Measurements from ENCODE around the gene NRAS.

The NRAS gene

DNA sequence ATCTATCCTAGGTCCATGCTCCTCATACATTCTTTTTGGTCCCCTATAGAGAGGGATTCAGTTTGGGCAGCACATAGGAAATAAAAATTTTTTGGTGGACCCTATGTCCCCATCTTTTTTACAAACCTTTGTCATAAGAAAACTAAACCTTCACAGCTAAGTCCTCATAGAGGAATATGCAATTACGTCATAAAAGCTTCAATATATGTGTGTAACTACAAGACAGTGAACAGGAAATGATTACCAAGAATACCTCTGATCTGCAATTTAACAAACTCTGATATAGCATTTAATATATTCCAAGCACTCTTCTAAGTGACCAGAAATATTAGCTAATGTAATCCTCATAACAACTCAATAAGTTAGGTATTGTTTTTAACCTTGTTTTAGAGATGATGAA, 40.5 kb downstream of the NRAS start:
- H3K27ac Mint-ChIP-seq: no peak overlapping the region
- peaks cover 12% of the 10 kb centered on the region for H3K27me3 Mint-ChIP-seq
- H3K4me1 Mint-ChIP-seq (ENCODE audit: low read depth): no peaks in the 10 kb centered on the region
- H3K4me3 Mint-ChIP-seq: no peak overlapping the region
- no peaks in the 10 kb centered on the region for H3K9me3 Mint-ChIP-seq (ENCODE audit: low read depth)
- no peaks in the 10 kb centered on the region for H3K36me3 Mint-ChIP-seq

DNA sequence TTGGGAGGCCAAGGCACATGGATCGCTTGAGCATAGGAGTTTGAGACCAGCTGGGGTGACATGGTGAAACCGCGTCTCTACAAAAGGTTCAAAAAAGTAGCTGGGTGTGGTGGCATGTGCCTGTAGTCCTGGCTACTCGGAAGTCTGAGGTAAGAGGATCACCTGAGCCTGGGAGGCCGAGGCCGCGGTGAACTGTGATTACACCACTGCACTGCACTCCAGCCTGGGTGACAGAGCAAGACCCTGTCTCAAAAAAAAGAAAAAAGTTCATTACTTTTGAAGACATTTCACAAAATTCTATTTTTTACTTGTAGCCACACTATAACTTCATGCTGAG, 44.7 kb downstream of the NRAS start:
- H3K4me3 Mint-ChIP-seq: no peak overlapping the region
- H3K4me1 Mint-ChIP-seq (ENCODE audit: low read depth): peaks cover 13% of the 10 kb centered on the region
- H3K9me3 Mint-ChIP-seq (ENCODE audit: low read depth): no peaks in the 10 kb centered on the region
- H3K27me3 Mint-ChIP-seq: peaks cover 4% of the 10 kb centered on the region
- H3K27ac Mint-ChIP-seq: no peak overlapping the region
- no peaks in the 10 kb centered on the region for H3K36me3 Mint-ChIP-seq

DNA sequence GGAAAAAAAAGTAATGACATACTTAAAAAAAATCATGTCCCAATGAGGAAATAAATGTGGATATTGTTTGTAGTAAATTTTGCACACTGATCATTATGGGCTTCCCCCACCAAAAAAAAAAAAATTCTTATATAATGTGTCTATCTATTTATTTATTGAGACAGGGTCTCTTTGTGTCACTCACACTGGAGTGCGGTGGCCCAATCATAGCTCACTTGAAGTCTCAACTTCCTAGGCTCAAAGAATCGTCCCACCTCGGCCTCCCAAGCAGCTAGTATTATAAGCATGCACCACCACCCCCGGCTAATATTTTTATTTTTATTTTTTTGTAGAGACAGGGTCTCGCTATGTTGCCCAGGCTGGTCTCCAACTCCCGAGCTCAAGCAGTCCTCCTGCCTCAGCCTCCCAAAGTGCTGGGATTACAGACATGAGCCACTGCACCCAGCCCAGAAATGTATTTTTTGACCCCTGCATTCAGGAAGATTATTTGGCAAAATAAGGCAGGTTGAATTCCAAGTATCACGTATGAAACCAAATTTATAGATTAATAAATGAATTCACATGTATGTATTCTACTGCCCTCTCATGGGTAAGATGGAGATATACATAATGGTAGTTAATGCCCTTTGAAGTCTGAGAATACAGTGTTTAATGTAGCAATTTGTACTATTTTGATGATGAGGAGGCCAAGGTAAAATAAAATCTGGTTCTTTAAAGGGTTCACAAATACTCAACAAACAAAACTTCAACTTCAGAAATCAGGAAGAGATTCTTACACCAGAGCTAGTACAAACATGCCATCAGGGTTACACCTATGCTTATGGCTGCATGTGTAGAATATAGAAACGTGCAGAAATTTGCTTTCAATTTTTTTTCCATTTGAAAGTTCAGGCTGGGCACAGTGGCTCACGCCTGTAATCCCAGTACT, 45.3 kb downstream of the NRAS start:
- Mint-ChIP-seq H3K9me3 (ENCODE audit: low read depth) (no peaks in the 10 kb centered on the region), H3K4me1 (ENCODE audit: low read depth) (peaks cover 13% of the 10 kb centered on the region), H3K27ac (no peak overlapping the region), H3K36me3 (no peaks in the 10 kb centered on the region), H3K4me3 (peak overlapping the region; percentile 64), H3K27me3 (peaks cover 3% of the 10 kb centered on the region)

DNA sequence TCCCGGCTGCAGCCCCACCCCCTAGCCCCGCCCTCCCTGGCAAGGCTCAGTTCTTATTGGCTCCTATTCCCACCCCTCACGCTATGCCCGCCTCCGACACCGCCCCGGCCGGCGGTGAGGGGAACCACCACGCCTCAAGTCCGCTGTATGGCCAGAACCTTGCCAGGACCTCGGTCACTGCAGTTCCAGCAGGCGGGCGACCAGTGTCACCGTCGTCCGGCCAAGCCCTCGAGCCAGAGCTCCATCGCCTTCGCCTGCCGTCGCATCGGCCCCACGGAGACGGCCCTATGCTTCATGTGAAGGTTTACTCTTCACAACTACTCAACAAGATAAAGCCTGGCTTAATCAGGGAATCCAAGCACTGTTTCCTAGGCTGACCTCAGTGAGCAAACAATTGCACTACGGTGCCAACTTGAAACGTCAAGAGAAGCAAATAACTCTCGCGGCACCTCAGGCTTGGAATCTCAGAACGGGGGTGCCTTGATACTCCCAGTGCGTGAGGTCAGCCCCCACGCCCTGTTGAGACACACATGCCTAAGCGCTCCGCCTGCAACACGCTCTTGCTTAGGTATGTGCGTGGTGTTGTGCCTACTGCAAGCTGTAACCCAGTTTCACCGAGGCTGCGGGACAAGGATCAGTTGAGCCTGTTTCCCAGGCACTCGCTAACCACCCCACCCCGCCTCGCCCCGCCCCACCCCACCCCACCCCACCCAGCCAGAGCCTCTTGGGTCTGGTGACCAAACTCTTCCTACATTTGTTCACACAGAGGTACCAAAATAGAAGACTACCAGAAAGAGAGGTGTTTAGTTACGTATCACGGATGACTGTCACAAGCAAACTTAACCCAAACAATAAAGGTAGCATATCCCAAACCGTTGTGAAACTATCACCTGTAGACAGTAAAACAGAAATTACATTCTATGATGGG, 46.2 kb downstream of the NRAS start:
- Mint-ChIP-seq H3K4me3 (peak overlapping the region; percentile 94), H3K9me3 (ENCODE audit: low read depth) (no peaks in the 10 kb centered on the region), H3K27me3 (peaks cover 2% of the 10 kb centered on the region), H3K27ac (peak overlapping the region; percentile 56), H3K36me3 (no peaks in the 10 kb centered on the region), H3K4me1 (ENCODE audit: low read depth) (peaks cover 13% of the 10 kb centered on the region)

GRCh38 chr1:114669562-114670082, 46.9 kb downstream of the NRAS start, which contains the start of gene DENND2C:
TSS of gene DENND2C (minus strand) at chr1:114670049. CDS start at chr1:114625984, 44,065 bp downstream.
- H3K36me3 Mint-ChIP-seq: no peaks in the 10 kb centered on the region
- no peaks in the 10 kb centered on the region for H3K9me3 Mint-ChIP-seq (ENCODE audit: low read depth)
- H3K27ac Mint-ChIP-seq: peak within 1 kb of the TSS; percentile 56
- H3K4me1 Mint-ChIP-seq (ENCODE audit: low read depth): peaks cover 13% of the 10 kb centered on the region
- peaks cover 2% of the 10 kb centered on the region for H3K27me3 Mint-ChIP-seq
- H3K4me3 Mint-ChIP-seq: peak within 1 kb of the TSS; percentile 94

DNA sequence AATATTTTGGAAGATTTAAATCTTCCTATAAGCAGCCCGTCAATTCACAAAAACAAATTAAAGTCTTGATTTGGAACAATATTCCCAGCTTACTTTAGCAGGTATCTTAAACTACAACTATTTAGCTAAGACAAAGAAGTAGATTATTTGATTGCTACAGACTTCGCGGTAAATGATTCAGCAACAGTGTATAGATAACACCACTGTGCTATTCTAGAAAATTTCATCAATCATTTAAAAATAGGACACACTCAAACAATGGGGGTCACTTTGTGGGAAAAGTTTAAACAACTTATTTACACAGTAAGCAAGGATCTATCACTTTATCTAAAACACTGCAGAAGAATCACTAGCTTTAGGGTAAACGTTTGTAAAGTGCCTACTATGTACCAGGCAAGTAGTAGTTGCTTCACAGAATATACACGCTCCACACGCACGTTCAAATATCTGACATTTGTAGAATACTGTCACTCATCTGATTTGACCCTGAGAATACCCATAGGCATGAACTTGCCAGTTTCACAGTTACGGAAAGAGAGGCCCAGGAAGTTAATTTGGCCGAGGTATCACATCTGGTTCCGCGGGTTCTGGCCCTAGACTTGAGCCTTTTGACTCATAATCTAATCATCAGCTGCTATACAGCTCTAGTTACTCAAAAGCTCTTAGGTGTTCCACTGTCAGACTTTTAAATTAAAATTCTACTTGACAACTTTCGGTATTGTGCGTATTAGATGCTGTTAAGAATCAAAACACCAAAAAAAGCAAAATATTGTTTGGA, 47.6 kb downstream of the NRAS start:
- no peaks in the 10 kb centered on the region for H3K36me3 Mint-ChIP-seq
- H3K9me3 Mint-ChIP-seq (ENCODE audit: low read depth): no peaks in the 10 kb centered on the region
- H3K4me1 Mint-ChIP-seq (ENCODE audit: low read depth): peaks cover 13% of the 10 kb centered on the region
- H3K27me3 Mint-ChIP-seq: peaks cover 2% of the 10 kb centered on the region
- no peak overlapping the region for H3K27ac Mint-ChIP-seq
- H3K4me3 Mint-ChIP-seq: peak overlapping the region; percentile 94

- H3K9me3 Mint-ChIP-seq (ENCODE audit: low read depth): no peaks in the 10 kb centered on the region
- peaks cover 2% of the 10 kb centered on the region for H3K27me3 Mint-ChIP-seq
- H3K4me1 Mint-ChIP-seq (ENCODE audit: low read depth): peaks cover 13% of the 10 kb centered on the region
- no peak overlapping the region for H3K27ac Mint-ChIP-seq
- H3K4me3 Mint-ChIP-seq: no peak overlapping the region
- no peaks in the 10 kb centered on the region for H3K36me3 Mint-ChIP-seq
These were observed 48.2 kb downstream of the NRAS start for GRCh38 chr1:114668373-114668772.

- peaks cover 2% of the 10 kb centered on the region for H3K27me3 Mint-ChIP-seq
- no peaks in the 10 kb centered on the region for H3K9me3 Mint-ChIP-seq (ENCODE audit: low read depth)
- peaks cover 13% of the 10 kb centered on the region for H3K4me1 Mint-ChIP-seq (ENCODE audit: low read depth)
- no peak overlapping the region for H3K4me3 Mint-ChIP-seq
- H3K27ac Mint-ChIP-seq: no peak overlapping the region
- no peaks in the 10 kb centered on the region for H3K36me3 Mint-ChIP-seq
These were observed 49.6 kb downstream of the NRAS start for GRCh38 chr1:114666954-114667353.

GRCh38 chr1:114660238-114660637, 56.3 kb downstream of the NRAS start:
- Mint-ChIP-seq H3K27ac (no peak overlapping the region), H3K27me3 (peaks cover 10% of the 10 kb centered on the region), H3K4me1 (ENCODE audit: low read depth) (no peaks in the 10 kb centered on the region), H3K36me3 (no peaks in the 10 kb centered on the region), H3K4me3 (no peak overlapping the region), H3K9me3 (ENCODE audit: low read depth) (no peaks in the 10 kb centered on the region)

All from activated naive CD8-positive, alpha-beta T cell (primary cell).